Measurements from ENCODE around the gene SOD1.

DNA sequence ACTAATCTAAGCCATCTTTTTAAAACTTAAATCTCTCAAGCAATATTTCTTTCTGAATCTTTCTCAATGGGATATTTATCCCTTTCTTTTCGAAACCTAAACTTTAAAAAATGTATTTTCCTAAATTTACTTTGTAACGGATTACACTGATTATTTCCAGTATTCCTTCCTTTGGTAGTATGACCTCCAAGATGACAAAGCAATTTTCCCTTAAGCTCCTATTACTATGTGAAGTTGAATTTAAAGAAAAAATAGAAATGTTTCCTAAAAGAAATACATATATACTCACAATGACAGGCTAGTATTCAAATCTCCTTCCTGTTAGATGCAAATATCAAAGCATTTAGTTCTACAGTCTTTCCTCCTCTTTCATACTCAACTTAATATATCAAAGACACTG is 56.6 kb downstream of the SOD1 start:
- TF ChIP-seq EZH2 (IDR thresholded peaks at IDR 0.05; ENCODE audit: borderline replicate concordance) = no peak
- TF ChIP-seq, protein P1, sequence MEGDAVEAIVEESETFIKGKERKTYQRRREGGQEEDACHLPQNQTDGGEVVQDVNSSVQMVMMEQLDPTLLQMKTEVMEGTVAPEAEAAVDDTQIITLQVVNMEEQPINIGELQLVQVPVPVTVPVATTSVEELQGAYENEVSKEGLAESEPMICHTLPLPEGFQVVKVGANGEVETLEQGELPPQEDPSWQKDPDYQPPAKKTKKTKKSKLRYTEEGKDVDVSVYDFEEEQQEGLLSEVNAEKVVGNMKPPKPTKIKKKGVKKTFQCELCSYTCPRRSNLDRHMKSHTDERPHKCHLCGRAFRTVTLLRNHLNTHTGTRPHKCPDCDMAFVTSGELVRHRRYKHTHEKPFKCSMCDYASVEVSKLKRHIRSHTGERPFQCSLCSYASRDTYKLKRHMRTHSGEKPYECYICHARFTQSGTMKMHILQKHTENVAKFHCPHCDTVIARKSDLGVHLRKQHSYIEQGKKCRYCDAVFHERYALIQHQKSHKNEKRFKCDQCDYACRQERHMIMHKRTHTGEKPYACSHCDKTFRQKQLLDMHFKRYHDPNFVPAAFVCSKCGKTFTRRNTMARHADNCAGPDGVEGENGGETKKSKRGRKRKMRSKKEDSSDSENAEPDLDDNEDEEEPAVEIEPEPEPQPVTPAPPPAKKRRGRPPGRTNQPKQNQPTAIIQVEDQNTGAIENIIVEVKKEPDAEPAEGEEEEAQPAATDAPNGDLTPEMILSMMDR (IDR thresholded peaks at IDR 0.05; ENCODE audit: poor library complexity) = no peak
